ENCODE data around the gene MRPS21. TPM values are rescaled to one million over a fixed set of nuclear protein-coding genes. Genes with fewer than 3 reads are reported as not detected.

Gene MRPS21
- total RNA-seq (10 to 100 TPM; 43.5 to 45.8 TPM), polyA plus RNA-seq (ENCODE audit: insufficient read depth, low read depth, low replicate concordance) (72.2 TPM)
- long read RNA-seq, donor 1, transcript MRPS21-202 (3 exons, 1,226 nt), result major isoform, 72 of 122 reads
- long read RNA-seq, donor 1, transcript MRPS21-201 (2 exons, 1,462 nt), result minor isoform, 50 of 122 reads
- long read RNA-seq, donor 1, partial matches to known transcripts, result 0 of 122 reads
- long read RNA-seq, donor 1, other reads (novel, unspliced or antisense), result 0 of 122 reads
- long read RNA-seq, donor 2, transcript MRPS21-202 (3 exons, 1,226 nt), result major isoform, 43 of 78 reads
- long read RNA-seq, donor 2, transcript MRPS21-201 (2 exons, 1,462 nt), result minor isoform, 35 of 78 reads
- long read RNA-seq, donor 2, partial matches to known transcripts, result 0 of 78 reads
- long read RNA-seq, donor 2, other reads (novel, unspliced or antisense), result 0 of 78 reads

DNA sequence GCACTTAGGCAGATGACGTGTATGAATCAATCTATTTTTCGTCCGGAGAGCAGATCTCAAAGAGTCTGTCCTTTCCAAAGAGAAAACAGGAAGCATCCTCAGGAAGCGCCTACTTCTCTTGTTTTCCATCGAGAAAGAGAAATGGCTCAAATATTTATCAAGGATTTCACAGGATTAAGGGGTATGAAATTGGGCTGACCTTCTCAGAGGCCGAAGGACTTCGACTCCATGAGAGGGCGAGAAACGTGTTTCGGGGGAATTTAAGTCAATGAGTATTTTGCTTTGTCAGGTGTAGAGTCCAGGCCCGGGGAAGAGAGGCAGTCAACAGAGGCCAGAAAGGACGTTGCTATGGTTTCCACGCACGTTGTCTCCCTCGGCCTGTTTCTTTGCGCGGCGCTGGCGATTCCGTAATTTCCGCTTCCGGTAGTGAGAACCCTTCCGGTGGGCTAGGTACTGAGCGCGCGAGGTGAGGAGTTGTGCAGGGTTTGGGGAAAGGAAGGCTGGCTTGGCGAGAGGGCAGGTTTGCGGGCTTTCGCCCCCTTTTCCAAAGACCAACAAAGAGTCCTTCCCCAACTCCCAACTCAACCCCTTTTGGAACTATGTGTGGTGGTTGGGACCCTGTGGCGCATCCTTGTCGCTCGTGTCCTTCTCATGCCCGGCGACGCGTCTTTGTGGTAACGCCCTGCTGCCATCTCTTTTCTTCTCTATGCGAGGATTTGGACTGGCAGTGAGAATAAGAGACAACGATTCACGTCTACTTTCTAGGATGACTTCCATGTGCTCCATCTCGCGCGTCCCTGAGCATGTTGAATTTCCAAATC, at the start of gene MRPS21:
Gene MRPS21 (plus strand): TSS at position 429 of the 821 bp plus-strand sequence. CDS start 506 bp downstream, outside the sequence.
- Histone ChIP-seq H3K27me3 (no peaks in the 10 kb centered on the region), H3K9me3 (no peaks in the 10 kb centered on the region), H3K4me1 (peaks cover 6% of the 10 kb centered on the region), H3K27ac (peak within 1 kb of the TSS; percentile 78 to 91), H3K4me3 (peak within 1 kb of the TSS; percentile 72 to 81), H3K36me3 (ENCODE audit: low read depth, missing control alignments) (no peaks in the 10 kb centered on the region)
- intact Hi-C loops (cut with DNase I; ENCODE audit: low total_unique reads), result no loop called here
- DNase-seq, result peak; percentile 96
- 3% methylated on average over 43 of the region's 43 CpGs for WGBS, 2 donors
- TF ChIP-seq POLR2A (IDR thresholded peaks at IDR 0.05), result peak; percentile 32
- TF ChIP-seq, protein P1, sequence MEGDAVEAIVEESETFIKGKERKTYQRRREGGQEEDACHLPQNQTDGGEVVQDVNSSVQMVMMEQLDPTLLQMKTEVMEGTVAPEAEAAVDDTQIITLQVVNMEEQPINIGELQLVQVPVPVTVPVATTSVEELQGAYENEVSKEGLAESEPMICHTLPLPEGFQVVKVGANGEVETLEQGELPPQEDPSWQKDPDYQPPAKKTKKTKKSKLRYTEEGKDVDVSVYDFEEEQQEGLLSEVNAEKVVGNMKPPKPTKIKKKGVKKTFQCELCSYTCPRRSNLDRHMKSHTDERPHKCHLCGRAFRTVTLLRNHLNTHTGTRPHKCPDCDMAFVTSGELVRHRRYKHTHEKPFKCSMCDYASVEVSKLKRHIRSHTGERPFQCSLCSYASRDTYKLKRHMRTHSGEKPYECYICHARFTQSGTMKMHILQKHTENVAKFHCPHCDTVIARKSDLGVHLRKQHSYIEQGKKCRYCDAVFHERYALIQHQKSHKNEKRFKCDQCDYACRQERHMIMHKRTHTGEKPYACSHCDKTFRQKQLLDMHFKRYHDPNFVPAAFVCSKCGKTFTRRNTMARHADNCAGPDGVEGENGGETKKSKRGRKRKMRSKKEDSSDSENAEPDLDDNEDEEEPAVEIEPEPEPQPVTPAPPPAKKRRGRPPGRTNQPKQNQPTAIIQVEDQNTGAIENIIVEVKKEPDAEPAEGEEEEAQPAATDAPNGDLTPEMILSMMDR (IDR thresholded peaks at IDR 0.05), result no peak

DNA sequence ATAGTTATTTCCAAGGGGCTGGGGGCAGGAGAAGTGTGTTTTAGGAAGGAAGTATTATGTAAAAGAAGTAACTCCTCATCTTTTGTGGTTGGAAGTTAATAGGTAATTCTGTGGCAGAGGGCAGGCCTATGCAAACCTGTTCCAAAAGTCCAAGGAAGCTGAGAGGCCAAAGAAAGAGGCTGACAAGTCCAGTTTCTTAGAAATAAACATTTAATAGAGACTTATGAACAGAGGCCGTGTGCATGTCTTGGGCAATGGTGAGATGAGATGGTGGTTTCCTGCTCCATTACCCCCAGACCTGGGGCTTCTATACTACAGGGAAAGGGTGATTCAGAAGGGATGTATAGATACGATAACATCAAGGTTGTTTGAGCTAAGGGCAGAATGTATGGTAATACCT, 43.7 kb upstream of the MRPS21 start:
- no peaks in the 10 kb centered on the region for H3K9me3 ChIP-seq
- H3K4me3 ChIP-seq, result no peak overlapping the region
- WGBS, 2 donors, result 81 to 93% methylated on average over 2 of the region's 2 CpGs
- H3K27me3 ChIP-seq, result no peaks in the 10 kb centered on the region
- no peak for TF ChIP-seq POLR2A (IDR thresholded peaks at IDR 0.05)
- TF ChIP-seq, protein P1 (IDR thresholded peaks at IDR 0.05), result no peak
- DNase-seq, result no peak
- no peaks in the 10 kb centered on the region for H3K4me1 ChIP-seq
- H3K27ac ChIP-seq, result no peak overlapping the region
- intact Hi-C loops (cut with DNase I; ENCODE audit: low total_unique reads), result no loop called here
- no peaks in the 10 kb centered on the region for H3K36me3 ChIP-seq (ENCODE audit: low read depth, missing control alignments)

DNA sequence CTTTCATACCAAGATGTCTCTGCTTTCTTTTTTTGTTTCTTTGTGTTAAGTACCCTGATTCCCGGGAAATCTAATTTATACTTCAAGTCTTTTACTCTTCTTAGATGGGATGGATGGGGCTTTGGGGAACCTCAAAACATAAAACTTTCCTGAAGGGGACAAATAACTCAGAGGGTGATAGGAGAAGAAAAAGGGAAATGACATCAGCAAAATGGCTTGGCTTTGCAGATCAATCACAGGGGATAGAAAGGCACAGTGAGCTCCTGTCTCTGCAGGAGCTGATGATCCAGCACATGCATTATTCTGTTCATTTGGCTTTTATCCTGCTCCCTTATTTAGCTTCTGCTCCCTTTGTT, 37.5 kb upstream of the MRPS21 start:
- Histone ChIP-seq H3K27ac (peak overlapping the region in 1 of 2 donors; percentile 46), H3K27me3 (no peaks in the 10 kb centered on the region), H3K9me3 (no peaks in the 10 kb centered on the region), H3K36me3 (ENCODE audit: low read depth, missing control alignments) (no peaks in the 10 kb centered on the region), H3K4me1 (peaks cover 43% of the 10 kb centered on the region), H3K4me3 (no peak overlapping the region)
- no peak for DNase-seq
- intact Hi-C loops (cut with DNase I; ENCODE audit: low total_unique reads), result no loop called here
- 10 to 18% methylated on average over 1 of the region's 1 CpG for WGBS, 2 donors
- TF ChIP-seq, protein P1 (IDR thresholded peaks at IDR 0.05), result no peak
- no peak for TF ChIP-seq POLR2A (IDR thresholded peaks at IDR 0.05)

DNA sequence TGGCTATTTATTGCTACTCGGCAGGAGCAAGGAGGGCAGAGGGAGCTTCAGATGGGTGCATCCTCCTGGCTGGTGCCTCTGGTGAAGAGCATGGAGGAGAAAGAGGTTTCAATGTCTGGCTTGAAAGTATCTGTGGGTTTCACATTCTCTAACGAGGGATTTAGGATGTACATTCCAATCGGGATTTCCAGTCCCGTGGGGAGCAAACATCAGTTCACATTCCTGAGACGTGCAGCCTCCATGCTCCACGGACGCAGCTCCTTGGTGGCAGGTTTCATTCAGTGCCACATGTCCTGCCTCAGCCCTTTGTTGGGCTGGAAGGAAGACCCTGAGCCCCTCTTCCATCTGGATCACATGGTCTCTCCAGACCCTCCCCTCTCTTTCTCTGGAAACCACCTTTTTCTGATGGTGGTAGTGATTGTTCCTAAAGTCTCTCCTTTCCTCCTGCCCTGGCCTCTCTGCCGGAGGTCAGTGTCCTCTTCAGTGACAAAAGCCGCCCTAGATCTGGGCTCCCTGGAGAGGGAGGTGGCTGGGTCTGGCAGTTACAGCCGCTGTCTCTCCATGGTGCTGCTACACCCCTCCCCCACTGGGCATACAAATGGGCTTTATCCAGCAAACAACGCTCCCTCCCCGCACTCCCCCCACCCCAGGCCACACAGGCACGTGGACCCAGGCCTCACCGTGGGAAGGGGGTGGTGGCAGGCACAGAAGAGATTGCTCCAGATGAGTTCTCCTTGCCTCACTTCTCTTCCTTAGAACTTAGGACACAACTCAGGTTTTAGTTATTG, 36.9 kb upstream of the MRPS21 start:
- Histone ChIP-seq H3K9me3 (no peaks in the 10 kb centered on the region), H3K27me3 (no peaks in the 10 kb centered on the region), H3K4me1 (peaks cover 43% of the 10 kb centered on the region), H3K36me3 (ENCODE audit: low read depth, missing control alignments) (no peaks in the 10 kb centered on the region), H3K4me3 (no peak overlapping the region), H3K27ac (peak overlapping the region in 1 of 2 donors; percentile 46)
- intact Hi-C loops (cut with DNase I; ENCODE audit: low total_unique reads), result no loop called here
- no peak for DNase-seq
- WGBS, 2 donors, result 40 to 46% methylated on average over 14 of the region's 14 CpGs
- TF ChIP-seq POLR2A (IDR thresholded peaks at IDR 0.05), result no peak
